Immature natural killer cell (primary cell): ENCODE data around the gene NRG2. TPM values are rescaled to one million over a fixed set of nuclear protein-coding genes. Genes with fewer than 3 reads are reported as not detected.

Experiments used
- DNase-seq, 3 donors: peaks; one replicate each; pipeline ENCODE4 v3.0.0; 2022; ENCODE audit warnings: mixed read lengths in 1 of 3
- H3K27ac Mint-ChIP-seq, 6 donors: one replicate each; pipeline ENCODE4 v1.8.0; 2020; ENCODE audit warnings: mixed read lengths in 6 of 6, mild to moderate bottlenecking in 5 of 6, inconsistent platforms in 4 of 6, moderate library complexity in 3 of 6
- H3K27me3 Mint-ChIP-seq, 3 donors: one replicate each; pipeline ENCODE4 v1.8.0; 2020 to 2021; ENCODE audit warnings: low read depth in 3 of 3, mild to moderate bottlenecking in 3 of 3, mixed read lengths in 3 of 3, moderate library complexity in 3 of 3, inconsistent platforms in 1 of 3
- H3K36me3 Mint-ChIP-seq, 3 donors: one replicate each; pipeline ENCODE4 v1.8.0; 2020; ENCODE audit warnings: mixed read lengths in 3 of 3, inconsistent platforms in 2 of 3, mild to moderate bottlenecking in 2 of 3
- H3K4me1 Mint-ChIP-seq, 2 donors: one replicate each; pipeline ENCODE4 v1.8.0; 2020; ENCODE audit warnings: inconsistent platforms in 2 of 2, mild to moderate bottlenecking in 2 of 2, mixed read lengths in 2 of 2, moderate library complexity in 1 of 2
- H3K4me3 Mint-ChIP-seq, 5 donors: one replicate each; pipeline ENCODE4 v1.8.0; 2020; ENCODE audit warnings: mild to moderate bottlenecking in 5 of 5, mixed read lengths in 5 of 5, inconsistent platforms in 3 of 5, moderate library complexity in 3 of 5
- H3K9me3 Mint-ChIP-seq, 6 donors: one replicate each; pipeline ENCODE4 v1.8.0; 2020; ENCODE audit warnings: mild to moderate bottlenecking in 6 of 6, mixed read lengths in 6 of 6, inconsistent platforms in 4 of 6, moderate library complexity in 3 of 6
- polyA plus RNA-seq, 3 donors: library from polyadenylated mRNA; unstranded; fragments of 300-500 nt; fragmentation: Illumina TruSeq; gene quantifications; one replicate each; pipeline ENCODE4 v1.2.3, GENCODE V29; 2021

Gene NRG2
- polyA plus RNA-seq, 3 donors from 2014 or later, result 0.08 to 0.21 (median 0.08) TPM

GRCh38 chr5:139872851-139873794, 170.0 kb downstream of the NRG2 start:
- Mint-ChIP-seq H3K36me3 (no peaks in the 10 kb centered on the region), H3K4me1 (peaks cover 5 to 9% of the 10 kb centered on the region in 2 donors), H3K9me3 (no peaks in the 10 kb centered on the region), H3K4me3 (no peak overlapping the region), H3K27me3 (peaks cover 0 to 6% (median 4%) of the 10 kb centered on the region in 3 donors), H3K27ac (no peak overlapping the region)
- no peak for DNase-seq

GRCh38 chr5:139872052-139872766, 170.9 kb downstream of the NRG2 start:
- Mint-ChIP-seq H3K4me1 (peaks cover 5 to 8% of the 10 kb centered on the region in 2 donors), H3K4me3 (no peak overlapping the region), H3K36me3 (no peaks in the 10 kb centered on the region), H3K27me3 (peaks cover 0 to 6% (median 6%) of the 10 kb centered on the region in 3 donors), H3K9me3 (no peaks in the 10 kb centered on the region), H3K27ac (no peak overlapping the region)
- DNase-seq, result no peak

GRCh38 chr5:139871614-139872013, 171.5 kb downstream of the NRG2 start:
- no peak for DNase-seq
- Mint-ChIP-seq H3K36me3 (no peaks in the 10 kb centered on the region), H3K9me3 (no peaks in the 10 kb centered on the region), H3K27ac (no peak overlapping the region), H3K4me3 (no peak overlapping the region), H3K27me3 (peaks cover 0 to 8% (median 6%) of the 10 kb centered on the region in 3 donors), H3K4me1 (peaks cover under 1 to 2% of the 10 kb centered on the region in 2 donors)

GRCh38 chr5:139870677-139871076, 172.4 kb downstream of the NRG2 start:
- Mint-ChIP-seq H3K27me3 (peaks cover 0 to 7% (median 6%) of the 10 kb centered on the region in 3 donors), H3K36me3 (no peaks in the 10 kb centered on the region), H3K4me3 (no peak overlapping the region), H3K9me3 (no peaks in the 10 kb centered on the region), H3K27ac (no peak overlapping the region), H3K4me1 (no peaks in the 10 kb centered on the region)
- DNase-seq, result no peak

GRCh38 chr5:139869042-139869790, 173.9 kb downstream of the NRG2 start:
- no peaks in the 10 kb centered on the region for H3K9me3 Mint-ChIP-seq
- H3K27ac Mint-ChIP-seq, result no peak overlapping the region
- H3K36me3 Mint-ChIP-seq, result no peaks in the 10 kb centered on the region
- peaks cover 0 to 6% (median 3%) of the 10 kb centered on the region in 3 donors for H3K27me3 Mint-ChIP-seq
- H3K4me3 Mint-ChIP-seq, result no peak overlapping the region
- no peak for DNase-seq
- no peaks in the 10 kb centered on the region for H3K4me1 Mint-ChIP-seq

- Mint-ChIP-seq H3K9me3 (no peaks in the 10 kb centered on the region), H3K27me3 (peaks cover 0 to 5% (median 2%) of the 10 kb centered on the region in 3 donors), H3K27ac (no peak overlapping the region), H3K4me3 (no peak overlapping the region), H3K4me1 (no peaks in the 10 kb centered on the region), H3K36me3 (no peaks in the 10 kb centered on the region)
- no peak for DNase-seq
These were observed 175.5 kb downstream of the NRG2 start for GRCh38 chr5:139867581-139867980.

- Mint-ChIP-seq H3K4me3 (no peak overlapping the region), H3K9me3 (no peaks in the 10 kb centered on the region), H3K27me3 (peaks cover 0 to 5% (median 2%) of the 10 kb centered on the region in 3 donors), H3K36me3 (no peaks in the 10 kb centered on the region), H3K27ac (no peak overlapping the region), H3K4me1 (no peaks in the 10 kb centered on the region)
- no peak for DNase-seq
These were observed 176.0 kb downstream of the NRG2 start for GRCh38 chr5:139867109-139867508.

- Mint-ChIP-seq H3K27me3 (peaks cover 0 to 2% (median 2%) of the 10 kb centered on the region in 3 donors), H3K27ac (no peak overlapping the region), H3K4me3 (no peak overlapping the region), H3K4me1 (no peaks in the 10 kb centered on the region), H3K9me3 (no peaks in the 10 kb centered on the region), H3K36me3 (no peaks in the 10 kb centered on the region)
- no peak for DNase-seq
These were observed 178.2 kb downstream of the NRG2 start for GRCh38 chr5:139864716-139865483.

GRCh38 chr5:139863855-139864558, 179.1 kb downstream of the NRG2 start:
- H3K4me3 Mint-ChIP-seq, result no peak overlapping the region
- H3K4me1 Mint-ChIP-seq, result no peaks in the 10 kb centered on the region
- H3K27ac Mint-ChIP-seq, result no peak overlapping the region
- DNase-seq, result peak; percentile 49 to 56 (median 52)
- H3K36me3 Mint-ChIP-seq, result no peaks in the 10 kb centered on the region
- H3K27me3 Mint-ChIP-seq, result peaks cover 0 to 2% (median 2%) of the 10 kb centered on the region in 3 donors
- H3K9me3 Mint-ChIP-seq, result no peaks in the 10 kb centered on the region

GRCh38 chr5:139863361-139863760, 179.7 kb downstream of the NRG2 start:
- Mint-ChIP-seq H3K27ac (no peak overlapping the region), H3K36me3 (no peaks in the 10 kb centered on the region), H3K9me3 (no peaks in the 10 kb centered on the region), H3K4me1 (no peaks in the 10 kb centered on the region), H3K27me3 (peaks cover 0 to 2% (median 2%) of the 10 kb centered on the region in 3 donors), H3K4me3 (no peak overlapping the region)
- DNase-seq, result no peak

- Mint-ChIP-seq H3K9me3 (no peaks in the 10 kb centered on the region), H3K27me3 (peaks cover 0 to 2% (median 2%) of the 10 kb centered on the region in 3 donors), H3K4me1 (no peaks in the 10 kb centered on the region), H3K27ac (no peak overlapping the region), H3K4me3 (no peak overlapping the region), H3K36me3 (no peaks in the 10 kb centered on the region)
- DNase-seq, result no peak
These were observed 180.3 kb downstream of the NRG2 start for GRCh38 chr5:139862803-139863202.

- Mint-ChIP-seq H3K4me3 (no peak overlapping the region), H3K4me1 (no peaks in the 10 kb centered on the region), H3K36me3 (no peaks in the 10 kb centered on the region), H3K9me3 (no peaks in the 10 kb centered on the region), H3K27ac (no peak overlapping the region), H3K27me3 (peaks cover 0 to 2% (median 0%) of the 10 kb centered on the region in 3 donors)
- DNase-seq, result no peak
These were observed 180.8 kb downstream of the NRG2 start for GRCh38 chr5:139862313-139862712.

- no peak overlapping the region for H3K27ac Mint-ChIP-seq
- DNase-seq, result no peak
- no peak overlapping the region for H3K4me3 Mint-ChIP-seq
- H3K27me3 Mint-ChIP-seq, result no peaks in the 10 kb centered on the region
- H3K4me1 Mint-ChIP-seq, result no peaks in the 10 kb centered on the region
- no peaks in the 10 kb centered on the region for H3K9me3 Mint-ChIP-seq
- H3K36me3 Mint-ChIP-seq, result no peaks in the 10 kb centered on the region
These were observed 181.3 kb downstream of the NRG2 start for GRCh38 chr5:139861889-139862207.
